Panc1 (cell line): ENCODE results near the gene SERPINB1. TPM values are rescaled to one million over a fixed set of nuclear protein-coding genes. Genes with fewer than 3 reads are reported as not detected.

Experiments used
- ATAC-seq: fragments of 200-7000 bp; cut with Tn5 transposase; 2 replicates; pipeline ENCODE4 v1.9.1; 2020; ENCODE audit warnings: mild to moderate bottlenecking, moderate library complexity
- BruUV-seq: library from RNA; stranded (reverse); fragments of 400-500 nt; replicated peaks from 2 replicates; lab custom pipeline; 2021; lab: Mats Ljungman, UMichigan
- CTCF ChIA-PET: fragments of 300-600 bp; sonication (Branson Sonifier 250); formaldehyde crosslinking; loops from one replicate; lab custom pipeline; 2022; ENCODE audit warnings: antibody characterized with exemption; lab: Charles Lee
- POLR2A ChIA-PET: fragments of 300-600 bp; sonication (Branson Sonifier 250); formaldehyde crosslinking; loops from one replicate; lab custom pipeline; 2022; ENCODE audit warnings: antibody characterized with exemption; lab: Charles Lee
- DNase-seq: peaks from one replicate; pipeline ENCODE4 v3.0.0-alpha.2; 2010; ENCODE audit warnings: low read depth, low spot score
- H3K27ac ChIP-seq: 2 replicates; pipeline ENCODE4 v1.5.1; 2011; ENCODE audit warnings: mild to moderate bottlenecking, low read length, inconsistent platforms
- H3K27me3 ChIP-seq: fragments of 200-500 bp; sonication (Bioruptor generic); 2 replicates; pipeline ENCODE4 v1.6.0; 2014; ENCODE audit warnings: low read length, inconsistent platforms; ENCODE audit not compliant: control insufficient read depth, insufficient read depth
- H3K36me3 ChIP-seq: fragments of 200-500 bp; sonication (Bioruptor generic); 2 replicates; pipeline ENCODE4 v1.5.1; 2014; ENCODE audit warnings: inconsistent platforms, mild to moderate bottlenecking, low read length, moderate library complexity; ENCODE audit not compliant: control insufficient read depth, insufficient read depth
- H3K4me1 ChIP-seq: 2 replicates; pipeline ENCODE4 v1.5.1; 2011; ENCODE audit warnings: inconsistent platforms, mild to moderate bottlenecking, low read length, moderate library complexity; ENCODE audit not compliant: control insufficient read depth, insufficient read depth
- H3K4me3 ChIP-seq, 2 experiments: 2 replicates each; pipeline ENCODE4 v1.5.1; 2011 to 2012; ENCODE audit warnings: low read depth in 2 of 2, low read length in 2 of 2, mild to moderate bottlenecking in 2 of 2, inconsistent platforms in 1 of 2, moderate library complexity in 1 of 2
- H3K9me3 ChIP-seq: fragments of 200-500 bp; sonication (Bioruptor generic); 2 replicates; pipeline ENCODE4 v1.5.1; 2014; ENCODE audit warnings: low read depth, mild to moderate bottlenecking, inconsistent platforms, low read length, moderate library complexity; ENCODE audit not compliant: control insufficient read depth, insufficient read depth
- CTCF ChIP-seq: fragments of 450-650 bp; IDR thresholded peaks from 2 replicates; pipeline ENCODE4 v1.5.1; 2017; ENCODE audit warnings: mild to moderate bottlenecking
- POLR2AphosphoS5 ChIP-seq: IDR thresholded peaks from 2 replicates; pipeline ENCODE4 v1.6.1; 2012; ENCODE audit warnings: mild to moderate bottlenecking, low read depth, low read length, moderate library complexity
- REST ChIP-seq, 2 experiments: IDR thresholded peaks; 2 replicates each; pipeline ENCODE4 v1.6.1; 2011 to 2012; ENCODE audit warnings: low read depth in 2 of 2, control low read depth in 1 of 2, low read length in 1 of 2, mild to moderate bottlenecking in 1 of 2, moderate library complexity in 1 of 2; ENCODE audit not compliant: insufficient read depth in 1 of 2
- SIN3A ChIP-seq: IDR thresholded peaks from 2 replicates; pipeline ENCODE4 v1.6.1; 2012; ENCODE audit warnings: low read depth, mild to moderate bottlenecking, low read length, moderate library complexity, borderline replicate concordance; ENCODE audit not compliant: insufficient read depth
- TCF7L2 ChIP-seq: IDR thresholded peaks from 2 replicates; pipeline ENCODE4 v1.6.1; 2011; ENCODE audit warnings: mild to moderate bottlenecking, low read depth, low read length, inconsistent platforms
- in situ Hi-C: cut with HindIII; loops from 2 replicates; pipeline ENCODE4 v1.10.0; 2016; ENCODE audit warnings: low sequenced_read_pairs, low pct_unique_long_range_greater_than_20kb
- intact Hi-C: fragments of 100-400 bp; cut with micrococcal nuclease; formaldehyde crosslinking; loops from one replicate; pipeline ENCODE4 v1.10.0; 2022; ENCODE audit not compliant: unreplicated experiment
- total RNA-seq: library from RNA; stranded (reverse); gene quantifications from one replicate; pipeline ENCODE4 v1.2.1, GENCODE V29; 2021; ENCODE audit not compliant: unreplicated experiment

SERPINB1 gene
- total RNA-seq, 1 experiment from 2014 or later: 40.8 TPM

DNA sequence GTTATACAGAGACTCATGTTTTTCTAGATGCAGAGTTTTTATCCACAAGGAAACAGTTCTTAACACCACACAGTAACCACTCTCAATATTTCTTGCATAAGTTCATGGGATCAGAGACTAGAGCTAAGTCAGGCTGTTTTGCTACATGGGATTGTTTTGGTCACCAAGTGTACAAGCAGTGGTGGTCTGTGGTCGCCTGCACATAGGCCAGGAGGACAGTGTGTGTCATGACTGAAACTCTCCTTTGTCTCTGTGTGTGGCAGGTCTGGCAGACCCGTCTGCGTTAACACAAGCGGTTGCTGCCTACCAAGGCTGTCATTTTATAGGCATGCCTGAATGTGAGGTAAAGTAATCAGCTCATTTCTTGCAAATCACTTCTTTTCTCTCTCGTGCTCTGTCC is 57.6 kb downstream of the SERPINB1 start:
- ChIA-PET POLR2A (interaction anchor here (0.7 kb wide), 1 partner anchor 93 kb away, joined by 5 read pairs; no protein-coding TSS in a partner anchor), CTCF (interaction anchor here (0.7 kb wide), 1 partner anchor 143 kb away, joined by 3 read pairs; no protein-coding TSS in a partner anchor)
- no peak for DNase-seq
- Histone ChIP-seq H3K4me3 (no peak overlapping the region), H3K4me1 (no peaks in the 10 kb centered on the region), H3K27ac (no peak overlapping the region), H3K9me3 (no peaks in the 10 kb centered on the region), H3K27me3 (no peaks in the 10 kb centered on the region), H3K36me3 (peaks cover 10% of the 10 kb centered on the region)
- no TSS peak for BruUV-seq
- no peak for ATAC-seq
- TF ChIP-seq REST (IDR thresholded peaks at IDR 0.05; ENCODE audit: insufficient read depth in 1 of 2, low read depth in 2 of 2, low read length in 1 of 2) (no peak), SIN3A (no peak), TCF7L2 (no peak), CTCF (no peak), POLR2AphosphoS5 (no peak)
- in situ Hi-C loops (no loop called here), intact Hi-C loops (no loop called here)

DNA sequence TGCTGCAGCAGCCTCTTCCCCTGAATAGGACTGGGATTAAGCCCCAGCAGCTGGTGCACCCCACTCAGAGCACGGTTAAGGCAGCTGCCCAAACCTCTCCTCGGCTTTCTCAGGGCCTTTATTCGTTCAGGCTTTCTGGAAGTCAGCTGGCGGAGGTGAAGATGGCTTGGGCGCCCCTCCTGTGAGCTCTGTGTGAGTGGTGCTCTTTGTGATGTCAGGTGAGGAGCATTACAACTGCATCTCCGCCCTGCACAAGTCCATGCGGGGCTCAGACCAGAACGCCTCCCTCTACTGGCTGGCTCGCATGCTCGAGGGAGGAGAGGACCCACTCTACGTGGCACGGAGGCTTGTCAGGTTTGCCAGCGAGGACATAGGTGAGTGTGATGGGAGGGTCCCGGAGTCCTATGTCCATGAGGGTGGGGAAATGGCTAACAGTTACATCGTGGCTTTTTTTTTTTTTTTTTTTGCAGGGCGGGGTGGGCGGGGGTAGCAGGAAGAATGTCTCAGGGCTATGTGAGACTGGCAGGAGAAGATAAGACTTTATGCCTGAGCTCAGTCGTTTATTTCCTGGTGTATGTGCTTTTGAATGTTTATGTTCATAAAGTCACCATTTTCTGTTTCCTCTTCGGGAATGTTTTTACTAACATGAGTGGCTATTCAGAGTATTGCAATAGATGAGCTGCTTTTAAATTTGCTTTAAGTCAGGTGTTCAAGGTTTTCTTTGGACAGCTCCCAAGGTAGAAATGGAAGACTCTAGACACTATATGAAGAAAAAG is 58.3 kb downstream of the SERPINB1 start:
- TF ChIP-seq TCF7L2: no peak
- in situ Hi-C loops (no loop called here), intact Hi-C loops (no loop called here)
- POLR2A ChIA-PET: interaction anchor here (0.7 kb wide), 1 partner anchor 92 kb away, joined by 5 read pairs; no protein-coding TSS in a partner anchor
- CTCF ChIA-PET: interaction anchor here (0.6 to 0.7 kb wide), 2 partner anchors 143 to 1229 kb away, joined by 3 read pairs; no protein-coding TSS in a partner anchor
- DNase-seq (no peak), ATAC-seq (no peak)
- Histone ChIP-seq H3K9me3 (no peaks in the 10 kb centered on the region), H3K27ac (no peak overlapping the region), H3K4me3 (no peak overlapping the region), H3K4me1 (no peaks in the 10 kb centered on the region), H3K36me3 (peaks cover 10% of the 10 kb centered on the region), H3K27me3 (no peaks in the 10 kb centered on the region)
- BruUV-seq: no TSS peak

DNA sequence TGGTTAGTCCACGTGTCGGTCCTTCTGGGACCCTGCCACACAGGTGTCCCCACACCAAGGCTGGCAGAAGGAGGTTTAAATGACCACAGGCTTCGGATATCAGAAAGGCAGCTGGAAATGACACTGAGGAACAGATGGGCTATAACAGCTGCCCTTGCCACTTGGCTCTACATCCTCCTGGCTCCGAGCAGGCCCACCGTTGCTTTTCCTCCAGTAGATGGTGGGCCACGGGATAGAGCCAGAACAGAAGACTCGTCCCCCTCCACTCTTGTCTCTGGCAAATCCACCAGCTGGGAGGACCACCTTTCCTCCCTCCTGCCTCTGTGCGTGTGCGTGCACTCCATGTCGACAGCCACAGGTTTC is 58.9 kb downstream of the SERPINB1 start:
- ATAC-seq (no peak), DNase-seq (no peak)
- in situ Hi-C loops (no loop called here), intact Hi-C loops (no loop called here)
- H3K27ac ChIP-seq: no peak overlapping the region
- BruUV-seq: no TSS peak
- ChIA-PET CTCF (interaction anchor here (0.6 kb wide), 1 partner anchor 1228 kb away, joined by 3 read pairs; no protein-coding TSS in a partner anchor), POLR2A (interaction anchor here (0.5 kb wide), 1 partner anchor 42 kb away, joined by 6 read pairs; no protein-coding TSS in a partner anchor)
- H3K27me3 ChIP-seq: no peaks in the 10 kb centered on the region
- TF ChIP-seq CTCF (no peak), POLR2AphosphoS5 (no peak), SIN3A (no peak), TCF7L2 (no peak), REST (IDR thresholded peaks at IDR 0.05; ENCODE audit: insufficient read depth in 1 of 2, low read depth in 2 of 2, low read length in 1 of 2) (no peak)
- peaks cover 10% of the 10 kb centered on the region for H3K36me3 ChIP-seq
- H3K9me3 ChIP-seq: no peaks in the 10 kb centered on the region
- H3K4me3 ChIP-seq: no peak overlapping the region
- no peaks in the 10 kb centered on the region for H3K4me1 ChIP-seq
